DMS79 (cell line): ENCODE measurements around the gene YBX2.
A peak's percentile ranks its signal among the peaks of the same experiment; 100 is the strongest.

Experiments
- DNase-seq: peaks from one replicate; lab custom pipeline; 2025; lab: John Stamatoyannopoulos, UW

The YBX2 gene

GRCh38 chr17:7243453-7243729 is 51.0 kb downstream of the YBX2 start:
- DNase-seq = no peak

- peak; percentile 84 for DNase-seq
Observed at GRCh38 chr17:7242717-7243452, 51.6 kb downstream of the YBX2 start.

GRCh38 chr17:7241783-7242716 is 52.4 kb downstream of the YBX2 start, which contains the start of gene GABARAP:
TSS of gene GABARAP (minus strand) at chr17:7242449. CDS start at chr17:7242330, 119 bp downstream.
- peak; percentile 66 for DNase-seq

GRCh38 chr17:7241090-7241733 is 53.2 kb downstream of the YBX2 start:
- no peak for DNase-seq

- DNase-seq = no peak
Observed at GRCh38 chr17:7240375-7240774, 54.1 kb downstream of the YBX2 start.

GRCh38 chr17:7239091-7240027 is 55.1 kb downstream of the YBX2 start, which contains the start of gene PHF23:
TSS of gene PHF23 (minus strand) at chr17:7239457. CDS start at chr17:7239279, 178 bp downstream.
- peak; percentile 98 for DNase-seq

- no peak for DNase-seq
Observed at GRCh38 chr17:7238420-7239090, 55.9 kb downstream of the YBX2 start.
